ENCODE results near the gene SLC7A9. TPM values are rescaled to one million over a fixed set of nuclear protein-coding genes. Genes with fewer than 3 reads are reported as not detected.
"Not testable (repeated sequence)": the region's sequence is repeated elsewhere in the genome, so short reads cannot be mapped to it uniquely, and the experiment has no call there.

SLC7A9 gene
- polyA plus RNA-seq, 4 donors = 12.7 to 15.1 (median 14.8) TPM

DNA sequence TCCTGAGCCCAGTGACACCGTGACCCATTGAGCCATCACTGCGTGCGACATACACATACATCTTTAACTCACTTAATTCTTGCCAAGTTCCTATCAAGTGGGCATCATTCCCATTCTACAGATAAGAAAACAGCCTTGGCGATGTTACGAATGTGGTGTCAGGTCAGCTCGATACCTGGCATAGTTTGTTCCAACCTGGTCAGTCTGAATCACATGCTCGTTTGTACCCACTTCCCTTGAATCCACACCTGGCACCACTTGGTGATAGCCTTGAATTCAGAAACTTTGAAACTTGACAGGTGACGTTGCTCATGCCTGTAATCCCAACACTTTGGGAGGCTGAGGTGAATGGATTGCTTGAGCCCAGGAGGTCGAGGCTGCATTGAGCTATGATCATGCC lies 59.1 kb downstream of the SLC7A9 start:
- DNase-seq (ENCODE audit: low read depth in 4 of 4, low spot score in 2 of 4) = no peak

DNA sequence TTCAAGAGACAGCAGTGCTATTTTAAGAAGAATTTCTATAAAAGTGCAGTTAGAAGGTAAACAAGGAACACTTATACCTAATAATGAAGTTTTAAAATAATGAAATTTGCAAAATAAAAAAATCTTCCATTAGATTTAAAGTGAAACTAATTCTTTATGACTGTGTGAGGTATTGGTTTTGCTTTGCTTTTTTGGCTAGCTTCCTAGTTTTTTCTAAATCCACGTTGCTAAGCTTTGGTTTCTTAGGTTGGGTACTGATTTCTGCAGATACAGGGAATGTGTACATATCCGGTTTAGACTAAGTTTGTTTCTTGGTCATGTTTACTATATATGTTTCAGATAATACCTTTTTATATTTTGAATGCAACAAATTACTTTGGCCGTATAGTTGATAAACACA lies 59.8 kb downstream of the SLC7A9 start:
- no peak for DNase-seq (ENCODE audit: low read depth in 4 of 4, low spot score in 2 of 4)

DNA sequence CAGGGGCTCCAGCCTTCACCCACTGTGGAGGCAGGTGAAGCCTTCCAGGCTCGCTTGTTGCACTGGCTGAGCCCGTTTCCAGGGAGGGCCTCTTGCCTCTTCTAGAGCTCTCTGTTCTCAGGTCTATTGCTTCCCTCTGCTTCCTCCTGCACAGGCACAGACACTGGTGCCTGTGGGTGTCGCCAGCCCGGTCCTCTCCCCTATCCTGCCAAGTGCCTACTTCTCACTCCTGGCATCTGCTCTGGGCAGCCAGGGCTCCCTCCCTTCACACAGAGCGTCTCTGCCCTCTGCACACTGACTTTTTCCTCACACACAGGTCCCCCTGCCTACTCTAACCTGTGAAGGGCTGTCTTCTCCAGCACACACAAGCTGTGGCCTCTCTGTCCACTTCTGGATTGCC lies 60.3 kb downstream of the SLC7A9 start:
- DNase-seq (ENCODE audit: low read depth in 4 of 4, low spot score in 2 of 4) = no peak

DNA sequence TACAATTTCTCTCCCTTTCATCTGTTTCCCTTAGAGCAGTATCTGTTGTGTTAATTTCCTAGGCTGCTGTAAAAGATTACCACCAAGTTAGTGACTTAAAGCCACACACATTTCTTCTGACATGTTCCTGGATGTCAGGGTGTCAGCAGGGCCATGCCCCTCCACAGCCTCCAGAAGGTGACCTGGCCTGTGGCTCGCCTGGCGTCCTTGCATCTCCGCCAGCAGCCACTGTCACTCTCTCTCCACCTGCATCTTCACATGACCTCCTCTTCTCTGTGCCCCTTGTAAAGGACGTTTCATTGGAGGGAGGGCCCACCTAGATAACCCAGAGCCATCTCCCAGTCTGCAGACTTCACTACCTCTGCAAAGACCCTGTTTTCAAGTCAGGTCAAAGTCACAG lies 61.3 kb downstream of the SLC7A9 start:
- no peak for DNase-seq (ENCODE audit: low read depth in 4 of 4, low spot score in 2 of 4)

DNA sequence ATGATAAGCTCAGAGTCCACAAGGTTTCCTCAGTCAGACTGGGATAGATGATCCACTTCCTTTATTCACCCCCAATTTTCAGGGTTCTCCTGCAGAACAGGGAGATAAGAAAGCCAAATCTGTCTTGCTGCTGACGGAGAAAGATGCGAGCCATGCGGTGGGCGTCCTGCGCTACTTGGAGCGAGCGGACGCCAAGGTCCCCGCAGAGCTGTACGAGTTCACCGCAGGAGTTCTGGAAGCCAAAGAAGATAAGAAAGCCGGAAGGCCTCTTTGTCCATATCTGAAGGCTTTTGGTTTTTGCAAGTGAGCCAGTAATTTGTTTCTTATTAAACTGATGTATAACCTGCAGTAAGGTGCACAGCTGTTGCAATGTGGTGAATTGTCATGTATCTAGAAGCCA lies 66.7 kb downstream of the SLC7A9 start:
- DNase-seq (ENCODE audit: low read depth in 4 of 4, low spot score in 2 of 4) = no peak

DNA sequence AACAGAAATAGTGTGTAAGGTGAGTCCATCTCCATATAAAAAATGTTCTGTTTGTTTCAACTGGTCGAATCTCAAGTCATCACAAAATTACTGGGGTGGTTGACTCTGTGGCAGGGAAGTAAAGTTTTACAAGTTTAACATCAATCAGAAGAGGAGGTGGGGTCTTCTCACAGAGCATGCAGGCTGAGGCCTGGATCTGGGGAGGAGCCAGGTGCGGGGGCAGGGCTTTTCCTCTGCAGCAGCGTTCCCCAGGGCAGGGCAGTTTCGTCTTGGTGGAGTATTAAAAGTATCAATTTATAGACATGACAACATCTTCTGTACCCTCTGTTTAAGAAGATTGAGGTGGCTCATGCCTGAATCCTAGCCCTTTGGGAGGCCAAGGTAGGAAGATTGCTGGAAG lies 68.8 kb downstream of the SLC7A9 start:
- DNase-seq (ENCODE audit: low read depth in 4 of 4, low spot score in 2 of 4) = no peak

DNA sequence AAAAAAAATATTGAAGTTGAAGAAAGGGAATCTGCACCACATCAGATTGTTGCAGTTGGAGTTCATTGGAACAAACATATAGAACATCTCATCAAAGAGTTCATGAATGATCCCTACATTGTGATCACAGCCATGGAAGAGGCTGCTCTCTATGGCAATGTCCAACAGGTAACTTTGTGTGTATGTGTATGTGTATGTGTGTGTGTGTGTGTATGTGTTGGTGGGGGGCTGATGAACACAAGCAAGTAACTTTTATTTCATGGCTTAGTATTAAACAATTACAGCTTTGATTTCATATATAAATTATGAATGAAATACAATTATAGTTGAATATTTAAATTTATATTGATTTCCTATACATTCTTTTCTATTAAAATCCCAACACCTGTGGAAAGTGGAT lies 69.4 kb downstream of the SLC7A9 start:
- DNase-seq (ENCODE audit: low read depth in 4 of 4, low spot score in 2 of 4) = no peak

DNA sequence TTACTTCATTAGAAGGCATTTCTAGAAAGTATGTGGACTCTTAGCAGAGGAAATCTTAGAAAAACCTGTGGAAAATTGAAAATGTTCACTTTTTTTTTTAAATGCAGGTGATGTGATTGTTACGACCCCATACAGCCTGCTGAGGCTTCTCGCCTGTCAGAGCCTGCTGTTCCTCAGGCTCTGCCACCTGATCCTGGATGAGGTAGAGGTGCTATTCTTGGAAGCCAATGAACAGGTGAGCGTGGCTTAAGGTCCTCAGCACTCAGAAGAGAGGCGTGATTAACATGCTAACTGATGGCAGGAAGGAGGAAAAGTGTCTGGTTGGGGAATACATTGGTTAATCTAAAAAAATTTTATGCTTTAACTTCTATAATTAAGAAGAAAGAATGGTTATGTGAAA lies 71.4 kb downstream of the SLC7A9 start:
- DNase-seq (ENCODE audit: low read depth in 4 of 4, low spot score in 2 of 4) = no peak

DNA sequence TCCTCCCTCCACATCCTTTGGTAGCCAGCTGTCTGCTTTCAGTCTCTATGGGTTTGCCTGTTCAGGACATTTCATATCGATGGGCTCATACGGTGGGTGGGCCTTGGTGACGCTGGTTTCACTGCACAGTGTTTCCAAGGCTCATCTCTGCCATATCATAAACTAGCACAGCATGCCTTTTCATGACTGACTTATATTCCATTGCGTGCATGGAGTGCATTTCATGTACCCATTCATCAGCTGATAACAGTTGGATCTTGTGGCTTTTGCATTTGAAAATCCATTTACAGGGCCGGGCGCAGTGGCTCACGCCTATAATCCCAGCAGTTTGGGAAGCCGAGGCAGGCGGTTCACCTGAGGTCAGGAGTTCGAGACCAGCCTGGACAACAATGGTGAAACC lies 80.1 kb downstream of the SLC7A9 start:
- DNase-seq (ENCODE audit: low read depth in 4 of 4, low spot score in 2 of 4) = no peak

DNA sequence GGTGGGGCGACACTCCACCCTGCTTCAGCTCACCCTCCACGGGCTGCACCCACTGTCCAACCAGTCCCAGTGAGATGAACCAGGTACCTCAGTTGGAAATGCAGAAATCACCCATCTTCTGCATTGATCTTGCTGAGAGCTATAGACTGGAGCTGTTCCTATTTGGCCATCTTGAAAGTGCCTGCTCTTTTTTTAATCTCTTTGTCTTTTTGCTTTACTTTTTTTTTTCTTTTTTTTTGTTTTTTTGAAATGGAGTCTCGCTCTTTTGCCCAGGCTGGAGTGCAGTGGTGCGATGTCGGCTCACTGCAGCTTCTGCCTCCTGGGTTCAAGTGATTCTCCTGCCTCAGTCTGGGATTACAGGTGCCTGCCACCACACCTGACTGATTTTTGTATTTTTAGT lies 81.7 kb downstream of the SLC7A9 start:
- not testable (repeated sequence) for DNase-seq (ENCODE audit: low read depth in 4 of 4, low spot score in 2 of 4)

DNA sequence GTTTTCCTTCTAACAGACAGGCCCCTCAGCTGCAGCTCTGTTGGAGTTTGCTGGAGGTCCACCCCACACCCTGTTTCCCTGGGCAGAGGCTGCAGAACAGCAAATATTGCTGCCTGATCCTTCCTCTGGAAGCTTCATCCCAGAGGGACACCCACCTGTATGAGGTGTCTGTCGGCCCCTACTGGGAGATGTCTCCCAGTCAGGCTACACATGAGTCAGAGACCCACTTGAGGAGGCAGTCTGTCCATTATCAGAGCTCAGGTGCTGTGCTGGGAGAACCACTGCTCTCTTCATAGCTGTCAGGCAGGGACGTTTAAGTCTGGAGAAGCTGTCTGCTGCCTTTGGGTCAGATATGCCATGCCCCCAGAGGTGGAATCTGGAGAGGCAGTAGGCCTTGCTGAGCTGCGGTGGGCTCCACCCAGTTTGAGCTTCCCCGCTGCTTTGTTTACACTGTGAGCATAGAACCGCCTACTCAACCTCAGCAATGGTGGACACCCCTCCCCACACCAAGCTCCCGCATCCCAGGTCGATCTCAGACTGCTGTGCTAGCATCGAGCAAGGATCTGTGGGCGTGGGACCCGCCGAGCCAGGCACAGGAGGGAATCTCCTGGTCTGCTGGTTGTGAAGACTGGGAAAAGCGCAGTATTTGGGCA lies 82.3 kb downstream of the SLC7A9 start:
- not testable (repeated sequence) for DNase-seq (ENCODE audit: low read depth in 4 of 4, low spot score in 2 of 4)

DNA sequence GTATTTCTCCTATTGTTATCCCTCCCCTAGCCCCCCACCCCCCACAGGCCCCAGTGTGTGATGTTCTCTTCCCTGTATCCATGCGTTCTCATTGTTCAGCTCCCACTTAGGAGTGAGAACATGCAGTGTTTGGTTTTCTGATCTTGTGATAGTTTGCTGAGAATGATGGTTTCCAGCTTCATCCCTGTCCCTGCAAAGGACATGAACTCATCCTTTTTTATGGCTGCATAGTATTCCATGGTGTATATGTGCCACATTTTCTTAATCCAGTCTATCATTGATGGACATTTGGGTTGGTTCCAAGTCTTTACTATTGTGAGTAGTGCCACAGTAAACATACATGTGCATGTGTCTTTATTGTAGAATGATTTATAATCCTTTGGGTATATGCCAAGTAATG lies 87.5 kb downstream of the SLC7A9 start:
- not testable (repeated sequence) for DNase-seq (ENCODE audit: low read depth in 4 of 4, low spot score in 2 of 4)

DNA sequence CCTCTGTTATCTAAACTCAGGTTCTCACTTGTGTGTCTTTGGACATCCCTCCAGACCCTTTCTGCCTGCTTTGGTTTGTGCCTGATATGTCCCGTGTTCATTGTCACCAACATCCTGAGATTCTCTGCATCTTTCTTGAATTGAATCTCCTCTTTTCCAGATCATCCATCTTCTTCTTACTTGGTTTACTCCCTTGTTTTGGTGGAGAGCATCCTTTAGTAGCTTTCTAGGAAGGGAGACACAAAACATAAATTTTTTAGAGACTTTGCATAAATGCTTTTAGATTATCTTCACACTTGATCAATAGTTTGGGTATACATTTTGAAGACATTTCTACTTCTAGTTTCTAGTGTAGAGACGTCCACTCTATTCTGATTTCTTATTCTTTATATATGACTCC lies 88.3 kb downstream of the SLC7A9 start:
- DNase-seq (ENCODE audit: low read depth in 4 of 4, low spot score in 2 of 4) = no peak

Other genes starting within 250 kb of the SLC7A9 start
- gene ANKRD27, start 194.6 kb downstream of the SLC7A9 start, polyA plus RNA-seq (ENCODE audit: insufficient read length in 4 of 4) = 10 to 100 TPM; 15.1 to 20.9 (median 19.3) TPM
- under 1 TPM; 0.16 to 0.38 (median 0.30) TPM for gene RGS9BP, start 193.9 kb downstream of the SLC7A9 start, polyA plus RNA-seq (ENCODE audit: insufficient read length in 4 of 4)
- gene NUDT19, start 177.9 kb downstream of the SLC7A9 start, polyA plus RNA-seq (ENCODE audit: insufficient read length in 4 of 4) = 10 to 100 TPM; 11.4 to 12.2 (median 12.1) TPM
- gene TDRD12, start 150.0 kb downstream of the SLC7A9 start, polyA plus RNA-seq (ENCODE audit: insufficient read length in 4 of 4) = 1 to 10 TPM in 1 of 4 donors, under 1 TPM in 3; 0.11 to 1.2 (median 0.67) TPM
- gene CEP89, start 102.2 kb upstream of the SLC7A9 start, polyA plus RNA-seq (ENCODE audit: insufficient read length in 4 of 4) = 10 to 100 TPM; 29.0 to 35.9 (median 32.6) TPM
- 1 to 10 TPM; 2.9 to 3.3 (median 3.1) TPM for gene FAAP24, start 102.5 kb upstream of the SLC7A9 start, polyA plus RNA-seq (ENCODE audit: insufficient read length in 4 of 4)
- gene RHPN2, start 195.1 kb upstream of the SLC7A9 start, polyA plus RNA-seq (ENCODE audit: insufficient read length in 4 of 4) = 10 to 100 TPM; 17.5 to 22.3 (median 18.5) TPM
- gene GPATCH1, start 211.4 kb upstream of the SLC7A9 start, polyA plus RNA-seq (ENCODE audit: insufficient read length in 4 of 4) = 10 to 100 TPM; 12.3 to 17.9 (median 15.0) TPM